PC-3 (cell line): ENCODE results near the gene SHROOM3.

ENCODE experiments used
- EZH2 ChIP-seq: fragments of 300-600 bp; sonication (generic); IDR thresholded peaks from one replicate; pipeline ENCODE4 v1.6.1; 2017; ENCODE audit warnings: antibody characterized with exemption, mild to moderate bottlenecking, low read length; ENCODE audit not compliant: unreplicated experiment
- EZH2phosphoT487 ChIP-seq: fragments of 300-600 bp; sonication (generic); IDR thresholded peaks from 2 replicates; pipeline ENCODE4 v1.6.1; 2018; ENCODE audit warnings: mild to moderate bottlenecking, antibody characterized with exemption, low read length, borderline replicate concordance
- TF ChIP-seq, protein P1 (sequence below): fragments of 300-600 bp; sonication (generic); conservative IDR thresholded peaks from 2 replicates; pipeline ENCODE4 v1.5.1; 2017; ENCODE audit warnings: antibody characterized with exemption, low read depth, mild to moderate bottlenecking, low read length

DNA sequence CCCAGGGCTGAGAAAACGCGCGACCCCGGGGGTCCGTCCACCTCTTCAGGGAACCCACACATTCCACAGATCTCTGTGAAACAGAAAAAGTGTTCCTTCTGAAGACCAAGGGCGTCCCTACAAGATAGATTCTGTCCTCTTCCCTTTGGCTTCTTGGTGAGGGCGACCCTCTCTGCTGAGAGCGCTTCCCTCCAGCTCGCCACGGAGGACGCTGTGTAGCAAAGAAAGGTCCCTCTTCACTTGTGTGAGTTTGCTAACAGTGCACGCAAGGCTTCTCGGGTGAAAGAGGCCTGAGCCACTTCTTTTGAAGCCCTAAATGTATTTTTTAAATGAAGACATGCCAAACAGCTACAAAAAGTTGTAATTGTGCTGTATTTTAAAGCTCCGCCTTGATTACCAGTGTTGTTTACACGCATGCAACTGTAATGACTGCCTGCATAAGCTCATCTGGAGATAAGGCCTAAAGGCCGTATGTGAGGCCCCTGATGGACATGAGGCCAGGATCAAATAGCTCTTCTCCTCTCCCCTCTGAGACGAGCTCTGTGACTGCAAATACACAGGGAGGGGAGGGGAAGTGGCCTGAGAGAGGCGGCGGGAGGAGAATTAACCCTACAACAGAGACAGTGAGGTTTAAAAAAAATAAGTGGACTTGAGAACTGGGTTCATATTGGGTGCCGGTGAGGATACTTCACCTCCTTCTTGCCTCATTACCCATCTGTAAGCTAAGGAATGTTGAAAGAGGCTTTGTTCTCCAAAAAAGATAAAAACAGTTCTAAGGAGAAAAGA, 367.4 kb downstream of the SHROOM3 start:
- TF ChIP-seq, protein P1, sequence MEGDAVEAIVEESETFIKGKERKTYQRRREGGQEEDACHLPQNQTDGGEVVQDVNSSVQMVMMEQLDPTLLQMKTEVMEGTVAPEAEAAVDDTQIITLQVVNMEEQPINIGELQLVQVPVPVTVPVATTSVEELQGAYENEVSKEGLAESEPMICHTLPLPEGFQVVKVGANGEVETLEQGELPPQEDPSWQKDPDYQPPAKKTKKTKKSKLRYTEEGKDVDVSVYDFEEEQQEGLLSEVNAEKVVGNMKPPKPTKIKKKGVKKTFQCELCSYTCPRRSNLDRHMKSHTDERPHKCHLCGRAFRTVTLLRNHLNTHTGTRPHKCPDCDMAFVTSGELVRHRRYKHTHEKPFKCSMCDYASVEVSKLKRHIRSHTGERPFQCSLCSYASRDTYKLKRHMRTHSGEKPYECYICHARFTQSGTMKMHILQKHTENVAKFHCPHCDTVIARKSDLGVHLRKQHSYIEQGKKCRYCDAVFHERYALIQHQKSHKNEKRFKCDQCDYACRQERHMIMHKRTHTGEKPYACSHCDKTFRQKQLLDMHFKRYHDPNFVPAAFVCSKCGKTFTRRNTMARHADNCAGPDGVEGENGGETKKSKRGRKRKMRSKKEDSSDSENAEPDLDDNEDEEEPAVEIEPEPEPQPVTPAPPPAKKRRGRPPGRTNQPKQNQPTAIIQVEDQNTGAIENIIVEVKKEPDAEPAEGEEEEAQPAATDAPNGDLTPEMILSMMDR: no peak
- TF ChIP-seq EZH2 (no peak), EZH2phosphoT487 (no peak)
